DMS153 treated with DMSO at 0.1 percent for 48 hours (cell line): ENCODE results near the gene SLC12A8.

ENCODE experiments used
- DNase-seq: peaks from one replicate; lab custom pipeline; 2025; ENCODE audit not compliant: unreplicated experiment; lab: John Stamatoyannopoulos, UW

The SLC12A8 gene

GRCh38 chr3:125154800-125155269 is 57.7 kb downstream of the SLC12A8 start:
- DNase-seq, result no peak

GRCh38 chr3:125154110-125154509 is 58.4 kb downstream of the SLC12A8 start:
- no peak for DNase-seq

GRCh38 chr3:125152951-125153350 is 59.6 kb downstream of the SLC12A8 start:
- no peak for DNase-seq

GRCh38 chr3:125151916-125152315 is 60.6 kb downstream of the SLC12A8 start:
- DNase-seq, result no peak

- DNase-seq, result no peak
These were observed 61.1 kb downstream of the SLC12A8 start for GRCh38 chr3:125151442-125151817.

GRCh38 chr3:125150525-125151441 is 61.8 kb downstream of the SLC12A8 start:
- DNase-seq, result no peak

- DNase-seq, result no peak
These were observed 63.1 kb downstream of the SLC12A8 start for GRCh38 chr3:125149462-125149861.

- no peak for DNase-seq
These were observed 63.7 kb downstream of the SLC12A8 start for GRCh38 chr3:125148836-125149235.

GRCh38 chr3:125148016-125148812 is 64.3 kb downstream of the SLC12A8 start:
- DNase-seq, result no peak

- no peak for DNase-seq
These were observed 65.1 kb downstream of the SLC12A8 start for GRCh38 chr3:125147491-125147820.

GRCh38 chr3:125146626-125147490 is 65.7 kb downstream of the SLC12A8 start:
- no peak for DNase-seq

GRCh38 chr3:125145751-125146475 is 66.6 kb downstream of the SLC12A8 start:
- DNase-seq, result no peak

- no peak for DNase-seq
These were observed 67.8 kb downstream of the SLC12A8 start for GRCh38 chr3:125144653-125145314.

- no peak for DNase-seq
These were observed 68.4 kb downstream of the SLC12A8 start for GRCh38 chr3:125143982-125144652.

- DNase-seq, result no peak
These were observed 69.0 kb downstream of the SLC12A8 start for GRCh38 chr3:125143538-125143937.

- no peak for DNase-seq
These were observed 69.6 kb downstream of the SLC12A8 start for GRCh38 chr3:125142940-125143339.

- DNase-seq, result no peak
These were observed 70.1 kb downstream of the SLC12A8 start for GRCh38 chr3:125142420-125142778.

GRCh38 chr3:125141596-125142419 is 70.7 kb downstream of the SLC12A8 start:
- DNase-seq, result peak; percentile 23
